Measurements from ENCODE around the gene KCTD3. TPM values are rescaled to one million over a fixed set of nuclear protein-coding genes. Genes with fewer than 3 reads are reported as not detected.

KCTD3 gene
- total and polyA plus RNA-seq, 2 of the 13 experiments (the other 11 are each of a cell fraction or from before 2014, with no cell fraction given), result 49.8 to 68.1 TPM

DNA sequence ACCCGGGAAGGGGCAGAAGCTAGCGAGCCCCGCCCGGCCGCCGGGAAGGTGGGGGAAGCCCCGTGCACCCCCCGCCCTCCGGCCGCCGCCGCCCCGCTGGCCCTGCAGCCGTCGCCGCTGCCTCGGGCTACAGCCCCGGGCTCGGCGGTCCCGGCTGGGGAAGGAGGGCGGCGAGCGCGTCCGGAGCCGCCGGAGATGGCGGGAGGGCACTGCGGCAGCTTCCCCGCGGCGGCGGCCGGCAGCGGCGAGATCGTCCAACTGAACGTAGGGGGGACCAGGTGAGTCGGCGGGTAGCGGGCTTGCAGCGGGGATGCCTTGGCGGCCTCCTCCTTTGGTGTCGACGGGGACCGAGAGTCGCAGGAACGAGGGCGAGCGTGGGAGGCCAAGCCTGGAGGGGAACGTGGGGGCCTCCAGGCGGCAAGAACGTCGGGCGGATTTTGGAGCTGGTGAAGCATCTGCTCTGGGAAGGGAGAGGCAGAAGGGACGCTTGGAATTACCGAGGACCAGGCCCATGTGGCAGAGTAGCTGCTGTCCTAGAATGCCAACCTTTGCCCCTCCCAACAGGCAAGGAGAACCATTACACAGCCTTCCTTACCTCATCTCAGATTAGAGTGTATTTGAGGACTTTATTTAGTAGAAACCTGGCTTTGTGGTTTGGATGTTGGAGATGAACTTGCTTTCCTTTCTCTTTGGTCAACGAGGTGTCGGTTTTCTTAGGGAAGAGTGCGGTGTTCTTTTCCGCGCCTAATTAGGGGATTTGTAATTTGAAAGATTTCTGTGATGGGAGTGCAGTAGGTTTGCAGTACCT is 591 bp downstream of the KCTD3 start:
- Histone ChIP-seq H3K4me1 (ENCODE audit: insufficient read depth, low read length) (peaks cover 42% of the 10 kb centered on the region), H3K9me3 (ENCODE audit: low read length) (no peaks in the 10 kb centered on the region), H3K36me3 (replicated peaks in 1 of 2; ENCODE audit: control insufficient read depth in 1 of 2, insufficient read depth in 2 of 2, low read length in 2 of 2) (no peaks in the 10 kb centered on the region), H3K4me3 (replicated peaks in 1 of 3; ENCODE audit: insufficient read depth in 1 of 3, low read depth in 2 of 3, low read length in 3 of 3) (peak overlapping the region; percentile 85 to 92 (median 86)), H4K20me1 (ENCODE audit: insufficient read depth, low read length) (peaks cover 21% of the 10 kb centered on the region), H2AFZ (ENCODE audit: low read length) (no peak overlapping the region), H3K27ac (ENCODE audit: extremely low read length, insufficient read depth, low read length) (peak overlapping the region; percentile 88), H3K9ac (ENCODE audit: insufficient read depth, low read depth, low read length) (peak overlapping the region; percentile 82), H3K27me3 (ENCODE audit: control insufficient read depth in 1 of 2, insufficient read depth in 2 of 2, low read length in 2 of 2) (no peaks in the 10 kb centered on the region; a peak in 1 of 5 replicates), H3K4me2 (ENCODE audit: low read depth, low read length) (peak overlapping the region; percentile 82), H3K79me2 (ENCODE audit: insufficient read depth, low read length) (peaks cover 59% of the 10 kb centered on the region)
- ATAC-seq (peak; percentile 82), FAIRE-seq (no peak), DNase-seq (ENCODE audit: low spot score) (peak; percentile 54)
- BruUV-seq (replicated peaks), result no TSS peak
- intact Hi-C loops (cut with micrococcal nuclease; ENCODE audit: unreplicated experiment) (loop anchor here (1.0 to 2.0 kb wide), 2 partner anchors 9 to 37 kb away; no protein-coding TSS in a partner anchor), in situ Hi-C loops (cut with HindIII; ENCODE audit: extremely low pct_ligation_motif_present, low pct_unique_long_range_greater_than_20kb) (no loop called here)
- POLR2A ChIA-PET, result interaction anchor here (0.6 to 4.7 kb wide), 2 partner anchors 10 to 1483 kb away, joined by 3 to 39 read pairs; no protein-coding TSS in a partner anchor
- WGBS (ENCODE audit: low lambda C conversion rate), result 1% methylated on average over 6 of the region's 63 CpGs
- CTCF ChIA-PET (ENCODE audit: low intra/inter-chr PET ratio, low total read pairs), result no interaction called here
- TF ChIP-seq ZNF205 (CRISPR knock-in tag; IDR thresholded peaks at IDR 0.05), result no peak
- no peak for TF ChIP-seq MEF2D (CRISPR knock-in tag; IDR thresholded peaks at IDR 0.05)
- peak; percentile 16; the same call in 1 of the 2 replicates for TF ChIP-seq SALL2 (CRISPR knock-in tag; IDR thresholded peaks at IDR 0.05)
- peak; percentile 60 for TF ChIP-seq ZNF777 (CRISPR knock-in tag; IDR thresholded peaks at IDR 0.05)
- peak; percentile 32; the same call in 1 of the 2 replicates for TF ChIP-seq SAFB2 (CRISPR knock-in tag; IDR thresholded peaks at IDR 0.05; ENCODE audit: borderline replicate concordance, low read depth)
- peak; percentile 78 for TF ChIP-seq RBFOX2 (IDR thresholded peaks at IDR 0.05; ENCODE audit: low read depth, low read length)
- no peak for TF ChIP-seq MYNN (CRISPR knock-in tag; IDR thresholded peaks at IDR 0.05; ENCODE audit: low read depth)
- no peak for TF ChIP-seq NR2F1 (CRISPR knock-in tag; IDR thresholded peaks at IDR 0.05)
- peak; percentile 43 for TF ChIP-seq ZNF883 (CRISPR knock-in tag; IDR thresholded peaks at IDR 0.05; ENCODE audit: not compliant biosample characterization)
- no peak for TF ChIP-seq DMAP1 (CRISPR knock-in tag; IDR thresholded peaks at IDR 0.05)
- no peak for TF ChIP-seq ZNF484 (CRISPR knock-in tag; IDR thresholded peaks at IDR 0.05; ENCODE audit: borderline replicate concordance, low read depth)
- TF ChIP-seq ESRRA (CRISPR knock-in tag; IDR thresholded peaks at IDR 0.05; ENCODE audit: low read depth), result no peak
- TF ChIP-seq, protein P1, sequence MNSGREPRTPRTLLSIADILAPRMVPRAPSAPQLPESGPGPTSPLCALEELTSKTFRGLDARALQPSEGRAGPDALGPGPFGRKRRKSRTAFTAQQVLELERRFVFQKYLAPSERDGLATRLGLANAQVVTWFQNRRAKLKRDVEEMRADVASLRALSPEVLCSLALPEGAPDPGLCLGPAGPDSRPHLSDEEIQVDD (CRISPR knock-in tag; IDR thresholded peaks at IDR 0.05; ENCODE audit: borderline replicate concordance), result 0 out of 2 replicates have a peak, but pooled peaks have one; percentile 10
- TF ChIP-seq MTF2 (CRISPR knock-in tag; IDR thresholded peaks at IDR 0.05; ENCODE audit: borderline replicate concordance), result no peak
- no peak; the same call in 1 of the 2 replicates for TF ChIP-seq TMF1 (CRISPR knock-in tag; IDR thresholded peaks at IDR 0.05; ENCODE audit: low read depth)
- TF ChIP-seq PHF20 (CRISPR knock-in tag; IDR thresholded peaks at IDR 0.05), result no peak
- no peak; the same call in 1 of the 2 replicates for TF ChIP-seq SAP130 (CRISPR knock-in tag; IDR thresholded peaks at IDR 0.05; ENCODE audit: low read depth)
- peak; percentile 85 for TF ChIP-seq ZFX (CRISPR knock-in tag; IDR thresholded peaks at IDR 0.05; ENCODE audit: low read depth)
- TF ChIP-seq ZNF543 (CRISPR knock-in tag; IDR thresholded peaks at IDR 0.05), result no peak
- no peak for TF ChIP-seq ZC3H4 (CRISPR knock-in tag; IDR thresholded peaks at IDR 0.05; ENCODE audit: borderline replicate concordance)
- peak; percentile 88 for TF ChIP-seq ZFY (CRISPR knock-in tag; IDR thresholded peaks at IDR 0.05)
- no peak for TF ChIP-seq ZNF282 (IDR thresholded peaks at IDR 0.05; ENCODE audit: partially characterized antibody)
- TF ChIP-seq ZSCAN9 (CRISPR knock-in tag; IDR thresholded peaks at IDR 0.05; ENCODE audit: borderline replicate concordance), result peak; percentile 13; the same call in 1 of the 2 replicates
- TF ChIP-seq ZNF782 (CRISPR knock-in tag; IDR thresholded peaks at IDR 0.05; ENCODE audit: borderline replicate concordance), result 0 out of 2 replicates have a peak, but pooled peaks have one; percentile 2
- no peak for TF ChIP-seq ZNF251 (CRISPR knock-in tag; IDR thresholded peaks at IDR 0.05)
- no peak for TF ChIP-seq SATB2 (CRISPR knock-in tag; IDR thresholded peaks at IDR 0.05)
- TF ChIP-seq SMARCC2 (IDR thresholded peaks at IDR 0.05), result no peak
- 0 out of 2 replicates have a peak, but pooled peaks have one; percentile 50 for TF ChIP-seq SMAD3 (CRISPR knock-in tag; IDR thresholded peaks at IDR 0.05)

All from HepG2 (cell line).